ENCODE data around the gene SLC39A12.

DNA sequence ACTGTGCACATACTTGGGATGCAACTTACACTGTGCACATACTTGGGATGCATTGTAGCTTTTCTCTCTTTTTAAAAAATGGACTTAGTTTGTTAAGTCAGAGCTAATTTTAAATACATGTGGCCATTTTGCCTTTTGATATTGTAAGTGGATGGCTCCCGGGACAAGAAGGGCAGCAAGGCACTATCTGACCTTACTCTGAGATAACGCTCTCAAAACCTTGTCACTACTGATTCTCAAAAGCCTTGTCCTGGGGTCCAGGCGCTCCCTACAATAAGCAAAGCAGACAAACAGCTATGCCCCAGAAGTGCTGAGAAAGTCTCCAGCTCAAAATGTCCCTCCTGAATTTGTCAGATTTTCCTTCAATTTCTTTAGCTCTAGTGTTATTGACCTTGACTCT is 121.6 kb downstream of the SLC39A12 start:
- TF ChIP-seq, protein P1, sequence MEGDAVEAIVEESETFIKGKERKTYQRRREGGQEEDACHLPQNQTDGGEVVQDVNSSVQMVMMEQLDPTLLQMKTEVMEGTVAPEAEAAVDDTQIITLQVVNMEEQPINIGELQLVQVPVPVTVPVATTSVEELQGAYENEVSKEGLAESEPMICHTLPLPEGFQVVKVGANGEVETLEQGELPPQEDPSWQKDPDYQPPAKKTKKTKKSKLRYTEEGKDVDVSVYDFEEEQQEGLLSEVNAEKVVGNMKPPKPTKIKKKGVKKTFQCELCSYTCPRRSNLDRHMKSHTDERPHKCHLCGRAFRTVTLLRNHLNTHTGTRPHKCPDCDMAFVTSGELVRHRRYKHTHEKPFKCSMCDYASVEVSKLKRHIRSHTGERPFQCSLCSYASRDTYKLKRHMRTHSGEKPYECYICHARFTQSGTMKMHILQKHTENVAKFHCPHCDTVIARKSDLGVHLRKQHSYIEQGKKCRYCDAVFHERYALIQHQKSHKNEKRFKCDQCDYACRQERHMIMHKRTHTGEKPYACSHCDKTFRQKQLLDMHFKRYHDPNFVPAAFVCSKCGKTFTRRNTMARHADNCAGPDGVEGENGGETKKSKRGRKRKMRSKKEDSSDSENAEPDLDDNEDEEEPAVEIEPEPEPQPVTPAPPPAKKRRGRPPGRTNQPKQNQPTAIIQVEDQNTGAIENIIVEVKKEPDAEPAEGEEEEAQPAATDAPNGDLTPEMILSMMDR (conservative IDR thresholded peaks at IDR 0.05), result no peak
- TF ChIP-seq ZFX (IDR thresholded peaks at IDR 0.05), result no peak

All from C4-2B (cell line).